PFSK-1 (cell line): ENCODE data around the gene RSAD2.

ENCODE experiments used
- FOXP2 ChIP-seq: optimal IDR thresholded peaks from 2 replicates; pipeline ENCODE3; 2011; ENCODE audit warnings: borderline replicate concordance, control low read depth, inconsistent platforms; ENCODE audit not compliant: insufficient read depth; ENCODE audit errors: extremely low read length, extremely low read depth
- POLR2AphosphoS5 ChIP-seq: IDR thresholded peaks from 2 replicates; pipeline ENCODE4 v1.6.1; 2012; ENCODE audit warnings: low read depth, mild to moderate bottlenecking, control low read depth, low read length, moderate library complexity
- REST ChIP-seq, 2 experiments: IDR thresholded peaks; 2 replicates each; pipeline versions ENCODE4 v1.6.1 to v1.8.0; 2011 to 2012; ENCODE audit warnings: low read depth in 2 of 2, low read length in 2 of 2, control low read depth in 1 of 2, inconsistent platforms in 1 of 2, mild to moderate bottlenecking in 1 of 2, moderate library complexity in 1 of 2; ENCODE audit not compliant: insufficient read depth in 1 of 2
- SIN3A ChIP-seq: IDR thresholded peaks from 2 replicates; pipeline ENCODE4 v1.6.1; 2012; ENCODE audit warnings: mild to moderate bottlenecking, low read length, moderate library complexity, borderline replicate concordance; ENCODE audit not compliant: insufficient read depth
- TAF1 ChIP-seq: IDR thresholded peaks from 2 replicates; pipeline ENCODE4 v1.6.1; 2012; ENCODE audit warnings: low read length, control low read depth, borderline replicate concordance; ENCODE audit not compliant: insufficient read depth

The RSAD2 gene

GRCh38 chr2:6866275-6866671, 11.3 kb upstream of the RSAD2 start:
- TF ChIP-seq FOXP2 (no peak), SIN3A (no peak), POLR2AphosphoS5 (no peak), TAF1 (no peak)

- no peak for TF ChIP-seq TAF1
- TF ChIP-seq SIN3A = no peak
- TF ChIP-seq POLR2AphosphoS5 = no peak
- no peak for TF ChIP-seq REST (IDR thresholded peaks at IDR 0.05; ENCODE audit: insufficient read depth in 1 of 2, low read depth in 2 of 2, low read length in 2 of 2)
- TF ChIP-seq FOXP2 = no peak
Observed at GRCh38 chr2:6866982-6867381, 10.6 kb upstream of the RSAD2 start.

- no peak for TF ChIP-seq FOXP2
- no peak for TF ChIP-seq TAF1
- TF ChIP-seq POLR2AphosphoS5 = no peak
- TF ChIP-seq REST (IDR thresholded peaks at IDR 0.05; ENCODE audit: insufficient read depth in 1 of 2, low read depth in 2 of 2, low read length in 2 of 2) = no peak
- TF ChIP-seq SIN3A = no peak
Observed at GRCh38 chr2:6872394-6872793, 5.2 kb upstream of the RSAD2 start.

- TF ChIP-seq TAF1 (no peak), FOXP2 (no peak), SIN3A (no peak), REST (IDR thresholded peaks at IDR 0.05; ENCODE audit: insufficient read depth in 1 of 2, low read depth in 2 of 2, low read length in 2 of 2) (no peak), POLR2AphosphoS5 (no peak)
Observed at GRCh38 chr2:6874032-6874431, 3.5 kb upstream of the RSAD2 start.

- TF ChIP-seq REST (IDR thresholded peaks at IDR 0.05; ENCODE audit: insufficient read depth in 1 of 2, low read depth in 2 of 2, low read length in 2 of 2) = no peak
- TF ChIP-seq TAF1 = no peak
- TF ChIP-seq POLR2AphosphoS5 = no peak
- no peak for TF ChIP-seq SIN3A
- TF ChIP-seq FOXP2 = no peak
Observed at GRCh38 chr2:6876309-6876708, 1.3 kb upstream of the RSAD2 start.

- TF ChIP-seq REST (IDR thresholded peaks at IDR 0.05; ENCODE audit: insufficient read depth in 1 of 2, low read depth in 2 of 2, low read length in 2 of 2) = no peak
Observed at GRCh38 chr2:6878549-6878948, 972 bp downstream of the RSAD2 start.
